G401.6 (cell line): Measurements from ENCODE around the gene UBAC2.
"Not testable (repeated sequence)": the region's sequence is repeated elsewhere in the genome, so short reads cannot be mapped to it uniquely, and the experiment has no call there.

Source experiments
- FAIRE-seq: peaks from 2 replicates; lab custom pipeline; 2012; peaks lifted over from hg19 to GRCh38; lab: Jason Lieb, UNC

Gene UBAC2

DNA sequence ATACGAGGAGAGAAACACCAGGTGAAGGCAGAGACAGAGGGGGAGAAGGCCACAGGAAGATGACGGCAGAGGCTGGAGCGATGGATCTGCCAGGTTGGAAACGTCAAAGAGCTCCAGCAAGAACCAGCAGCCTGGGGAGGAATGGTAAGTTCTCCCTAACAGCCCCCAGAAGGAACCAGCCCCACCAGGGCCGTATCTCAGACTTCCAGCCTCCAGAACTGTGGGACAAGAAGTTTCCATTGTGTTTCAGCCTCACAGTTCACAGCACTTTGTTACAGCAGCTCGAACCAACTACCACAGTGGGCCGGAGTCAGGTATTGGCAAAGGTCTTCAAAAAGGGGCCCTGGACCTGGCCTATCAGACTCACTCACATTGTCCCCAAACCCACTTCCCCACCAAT is 195.8 kb downstream of the UBAC2 start:
- FAIRE-seq = no peak

DNA sequence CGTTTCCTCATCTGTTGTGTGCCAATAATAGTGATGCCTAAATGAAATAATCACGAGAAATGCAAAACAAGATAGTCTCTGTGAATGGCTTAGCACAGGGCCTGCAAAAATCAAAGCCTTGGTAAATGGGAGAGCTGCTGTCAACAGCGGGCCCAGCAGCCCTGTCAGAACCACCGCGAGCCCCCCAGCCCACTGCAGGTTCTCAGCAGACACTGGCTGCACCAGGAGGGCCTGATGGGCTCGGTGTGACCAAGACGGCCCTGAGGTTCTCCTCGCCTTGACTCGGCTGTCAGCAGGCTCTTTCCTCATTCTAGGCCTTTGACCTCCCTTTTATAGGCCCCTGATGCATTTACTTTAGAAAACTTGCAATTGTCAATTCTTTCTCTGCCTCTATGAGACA is 197.4 kb downstream of the UBAC2 start:
- FAIRE-seq = no peak

DNA sequence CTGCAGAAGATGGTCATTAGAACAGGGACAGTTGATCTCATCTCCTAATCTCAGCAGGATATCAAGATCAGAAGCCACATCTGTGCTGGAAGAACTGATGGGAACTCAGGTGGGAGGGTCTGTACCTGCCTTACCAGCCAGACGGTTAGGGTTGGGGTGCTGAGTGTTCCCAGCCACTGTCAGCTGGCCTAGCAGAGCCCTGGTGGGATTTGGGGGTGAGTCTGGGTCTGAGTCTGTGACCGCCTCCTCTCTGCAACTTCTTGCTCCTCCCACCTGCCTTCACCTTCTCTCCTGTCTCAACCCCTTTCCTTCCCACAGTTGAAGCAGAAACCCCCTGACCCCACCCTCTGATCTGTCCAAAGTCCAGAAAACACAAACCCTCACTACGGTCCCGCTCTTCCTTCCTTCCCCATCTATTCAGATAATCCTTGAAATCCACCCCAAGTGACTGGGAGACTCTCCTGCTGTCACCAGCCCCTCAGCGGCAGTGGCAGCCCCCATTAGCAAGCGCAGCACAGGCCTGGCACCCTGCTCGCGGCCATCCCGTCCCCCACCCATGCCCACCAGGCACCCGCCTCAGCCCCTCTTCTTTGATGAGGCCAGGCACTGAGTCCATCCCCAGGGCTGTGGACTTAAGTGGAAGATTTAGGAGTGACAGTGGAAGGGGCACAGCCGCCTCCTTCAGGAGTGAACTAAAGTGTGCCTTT is 198.4 kb downstream of the UBAC2 start:
- FAIRE-seq = no peak

DNA sequence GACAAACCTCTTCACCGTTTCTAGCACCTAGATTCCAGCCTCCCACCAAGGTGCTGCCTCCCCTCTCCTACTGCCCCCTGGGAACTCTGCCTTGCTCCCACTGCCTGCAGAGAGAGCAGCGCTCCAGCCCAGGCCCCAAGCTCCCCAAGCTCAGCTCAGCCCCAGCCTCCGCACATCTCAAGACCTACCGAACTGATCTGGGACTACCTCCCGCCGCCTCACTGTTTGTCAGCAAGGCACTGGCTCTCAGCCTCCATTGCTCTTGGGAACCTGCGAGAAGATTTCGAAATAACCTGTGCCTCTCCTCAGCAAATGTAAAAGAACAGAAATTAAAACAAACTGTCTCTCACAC is 198.9 kb downstream of the UBAC2 start:
- no peak for FAIRE-seq

DNA sequence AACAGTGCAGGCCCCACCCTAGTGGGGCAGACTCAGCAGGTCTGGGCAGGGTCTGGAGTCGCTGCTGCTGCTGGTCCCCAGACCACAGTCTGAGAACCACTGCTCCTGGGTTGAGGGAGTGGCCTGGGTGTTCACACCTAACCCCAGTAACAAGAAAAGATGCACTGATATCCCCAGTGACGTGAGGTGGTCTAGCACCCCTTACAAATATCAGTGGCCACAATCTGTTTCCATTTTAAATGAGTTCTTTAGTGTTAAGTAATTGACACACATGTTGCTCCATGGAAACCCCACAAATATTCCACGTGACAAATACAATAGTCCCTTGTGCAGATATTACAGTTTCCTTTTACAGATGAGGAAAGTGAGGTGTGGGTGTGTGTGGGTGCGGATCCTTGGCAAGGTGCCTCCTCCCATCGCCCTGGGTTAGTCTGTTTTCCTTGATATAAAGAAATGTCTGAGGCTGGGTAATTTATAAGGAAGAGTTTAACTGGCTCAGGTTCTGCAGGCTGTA is 202.9 kb downstream of the UBAC2 start:
- FAIRE-seq = no peak

DNA sequence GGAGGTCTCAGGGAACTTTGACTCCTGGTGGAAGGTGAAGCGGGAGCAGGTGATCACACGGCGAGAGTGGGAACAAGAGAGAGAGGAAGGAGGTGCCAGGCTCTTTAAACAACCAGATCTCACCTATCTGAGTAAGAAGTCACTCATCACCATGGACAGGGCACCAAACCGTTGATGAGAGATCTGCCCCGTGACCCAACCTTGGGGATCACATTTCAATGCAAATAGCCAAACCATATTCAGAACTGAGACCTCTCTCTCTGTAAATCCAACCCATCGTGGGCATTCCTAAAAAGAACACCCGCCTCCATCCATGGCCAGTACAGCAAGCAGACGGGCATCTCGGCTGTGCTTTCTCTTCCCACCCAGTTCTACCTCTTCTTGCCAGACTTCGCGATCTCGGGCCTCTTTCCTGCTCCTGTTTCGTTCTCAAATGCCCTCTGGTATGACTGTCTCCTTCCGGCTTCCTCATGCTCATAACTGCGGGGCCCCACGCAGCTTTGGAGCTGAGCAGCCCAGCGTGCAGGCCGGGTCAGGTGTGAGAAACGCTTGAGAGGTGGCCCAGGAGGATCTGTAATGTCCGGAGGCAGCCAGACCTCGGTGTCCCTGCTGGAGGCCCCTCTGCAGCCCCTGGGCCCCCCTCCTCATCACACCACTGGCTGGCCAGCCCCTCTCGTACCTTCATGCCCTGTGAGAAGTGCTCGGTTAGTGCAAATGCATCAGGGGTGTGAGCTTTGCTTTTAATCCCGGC is 203.5 kb downstream of the UBAC2 start:
- no peak for FAIRE-seq

DNA sequence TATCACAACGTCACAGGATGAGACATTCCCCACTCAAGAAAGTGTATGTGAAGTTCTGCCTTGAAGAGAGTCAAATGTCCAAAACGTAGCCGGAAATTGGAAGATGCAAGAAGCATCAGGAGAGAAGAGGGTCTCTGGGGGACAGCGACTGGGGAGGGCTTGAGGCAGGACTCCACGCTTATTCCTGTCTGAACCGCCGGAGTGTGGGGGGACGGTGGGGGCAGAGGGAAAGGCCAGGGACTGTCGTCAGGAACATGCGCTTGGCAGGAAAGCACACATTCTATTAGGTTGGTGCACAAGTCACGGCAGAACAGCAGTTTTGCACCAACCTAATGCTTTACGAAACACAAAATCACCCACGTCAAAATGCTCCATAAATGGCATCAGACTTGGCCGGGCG is 205.3 kb downstream of the UBAC2 start:
- no peak for FAIRE-seq

DNA sequence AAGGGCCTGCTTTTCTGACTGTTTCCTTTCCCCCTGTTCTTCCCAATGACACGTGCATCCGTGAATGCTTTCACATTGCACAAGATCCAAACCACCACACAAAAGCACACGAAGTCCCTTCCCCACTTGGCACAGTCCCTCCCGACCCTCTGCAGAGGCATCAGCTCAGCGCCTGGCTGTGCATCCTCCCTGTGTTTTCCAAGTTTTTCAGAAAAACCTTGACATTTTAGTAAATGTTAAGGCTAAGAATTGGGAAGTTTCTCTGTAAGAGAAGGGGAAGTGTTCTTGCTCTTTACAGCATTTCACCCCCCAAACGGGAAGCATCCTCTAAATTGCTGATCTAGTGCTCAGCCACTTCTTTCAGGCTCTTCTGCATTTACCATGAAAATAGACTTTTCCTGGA is 206.1 kb downstream of the UBAC2 start:
- no peak for FAIRE-seq

DNA sequence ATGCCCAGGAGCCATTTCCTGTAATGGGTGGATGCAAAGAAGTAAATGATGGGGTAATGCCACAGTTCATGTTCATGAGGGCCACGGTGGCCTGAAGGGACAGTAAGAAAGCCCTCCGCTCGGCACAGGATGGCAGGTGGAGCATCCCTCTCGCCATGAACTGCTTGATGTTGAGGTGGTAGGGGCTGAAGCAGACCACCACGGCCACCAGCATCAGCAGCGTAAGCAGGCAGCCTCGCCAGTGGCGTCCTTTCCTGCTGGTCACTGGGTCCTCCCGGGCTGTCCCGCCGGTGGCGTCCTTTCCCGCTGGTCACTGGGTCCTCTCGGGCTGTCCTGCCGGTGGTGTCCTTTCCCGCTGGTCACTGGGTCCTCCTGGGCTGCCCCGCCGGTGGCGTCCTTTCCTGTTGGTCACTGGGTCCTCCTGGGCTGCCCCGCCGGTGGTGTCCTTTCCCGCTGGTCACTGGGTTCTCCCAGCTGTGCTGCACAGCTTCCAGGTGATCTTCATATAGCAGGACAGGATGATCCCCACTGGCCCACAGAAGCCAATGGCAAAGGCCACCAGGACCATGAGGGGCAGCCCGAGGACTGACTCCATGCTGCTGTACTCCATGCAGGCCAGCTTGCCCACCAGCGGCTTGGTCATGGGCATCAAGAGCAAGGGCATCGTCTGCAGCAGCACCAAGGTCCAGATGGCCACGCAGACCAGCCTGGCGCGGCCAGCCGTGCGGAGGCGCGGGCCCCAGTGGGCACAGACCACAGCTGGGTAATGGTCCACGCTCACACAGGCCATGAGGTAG is 207.4 kb downstream of the UBAC2 start:
- FAIRE-seq = no peak

DNA sequence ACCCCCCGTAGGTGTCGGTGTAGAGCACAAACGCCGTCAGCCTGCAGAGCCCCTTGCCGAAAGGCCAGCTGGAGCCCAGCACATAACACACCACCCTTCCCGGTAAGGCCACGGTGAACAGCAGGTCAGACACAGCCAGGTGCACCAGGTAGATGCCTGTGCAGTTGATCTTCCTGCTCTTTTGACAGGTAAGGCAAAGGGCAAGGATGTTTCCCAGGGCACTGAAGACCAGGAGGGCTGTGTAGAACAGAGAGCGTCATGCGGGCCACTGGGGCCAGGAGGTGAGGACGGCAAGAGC is 208.0 kb downstream of the UBAC2 start:
- FAIRE-seq = no peak

DNA sequence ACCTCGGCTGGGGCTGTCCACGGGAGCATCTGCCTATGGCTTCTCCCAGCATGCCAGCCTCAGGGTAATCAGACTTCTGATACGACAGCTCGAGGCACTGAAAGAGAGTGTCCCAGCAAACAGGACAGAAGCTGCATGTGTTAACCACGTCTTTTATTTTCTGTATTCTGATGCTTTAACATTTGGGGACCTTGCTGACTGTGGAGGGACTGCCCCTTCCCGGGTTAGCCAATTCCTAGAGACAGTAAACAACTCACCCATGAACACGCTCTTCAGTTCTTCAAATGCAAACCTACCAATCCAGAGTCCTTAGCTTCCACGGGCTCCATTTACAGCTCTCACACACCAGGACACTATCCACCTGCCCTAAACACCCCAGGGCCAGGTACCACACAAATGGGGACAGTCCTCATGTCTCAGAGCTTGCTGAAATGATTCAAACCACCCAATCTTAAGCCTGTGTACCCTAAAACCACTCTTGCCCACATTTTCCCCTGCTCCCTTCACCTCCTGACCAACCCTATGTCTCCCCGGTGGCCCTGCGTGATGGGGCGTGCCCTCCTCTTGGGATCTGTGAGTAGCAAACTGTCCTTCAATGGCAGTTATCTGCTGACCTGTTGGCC is 208.9 kb downstream of the UBAC2 start:
- FAIRE-seq = not testable (repeated sequence)

DNA sequence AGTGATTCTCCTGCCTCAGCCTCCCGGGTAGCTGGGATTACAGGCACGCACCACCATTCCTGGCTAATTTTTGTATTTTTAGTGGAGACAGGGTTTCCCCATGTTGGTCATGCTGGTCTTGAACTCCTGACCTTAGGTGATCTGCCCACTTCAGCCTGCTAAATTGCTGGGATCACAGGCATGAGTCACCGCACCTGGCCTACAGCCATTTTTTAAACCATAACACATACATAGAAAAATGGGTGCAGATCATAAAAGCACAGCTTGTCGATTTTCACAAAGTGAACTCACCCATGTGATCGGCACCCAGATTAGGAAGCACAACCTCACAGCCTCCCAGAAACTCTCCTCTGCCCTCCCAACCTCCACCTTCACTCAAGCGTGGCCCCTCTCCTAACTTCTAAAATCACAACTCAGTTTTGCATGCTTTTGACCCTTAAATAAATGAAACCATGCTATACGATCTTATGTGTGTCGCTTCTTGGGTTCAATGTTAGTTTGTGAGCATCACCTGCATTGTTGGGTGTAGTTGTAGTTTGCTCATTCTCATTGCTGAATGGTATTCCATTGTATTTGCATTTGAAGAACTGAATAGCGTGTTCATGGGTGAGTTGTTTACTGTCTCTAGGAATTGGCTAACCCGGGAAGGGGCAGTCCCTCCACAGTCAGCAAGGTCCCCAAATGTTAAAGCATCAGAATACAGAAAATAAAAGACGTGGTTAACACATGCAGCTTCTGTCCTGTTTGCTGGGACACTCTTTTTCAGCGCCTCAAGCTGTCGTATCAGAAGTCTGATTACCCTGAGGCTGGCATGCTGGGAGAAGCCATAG is 210.2 kb downstream of the UBAC2 start:
- FAIRE-seq = not testable (repeated sequence)

DNA sequence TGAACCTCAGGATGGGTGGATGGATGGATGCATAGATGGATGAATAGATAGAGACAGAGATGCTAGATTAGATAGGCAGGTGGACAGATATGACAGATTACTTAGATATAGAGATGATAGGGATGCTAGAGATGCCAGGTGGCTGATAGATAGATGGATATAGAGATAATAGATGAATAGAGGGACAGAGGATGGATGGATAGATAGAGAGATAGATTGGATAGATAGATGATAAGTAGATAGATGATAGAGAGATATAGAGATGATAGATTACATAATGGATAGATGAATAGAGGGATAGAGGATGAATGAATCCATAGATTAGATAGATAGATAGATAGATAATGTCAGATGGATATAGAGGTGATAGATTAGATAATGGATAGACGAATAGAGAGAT is 212.2 kb downstream of the UBAC2 start:
- no peak for FAIRE-seq

DNA sequence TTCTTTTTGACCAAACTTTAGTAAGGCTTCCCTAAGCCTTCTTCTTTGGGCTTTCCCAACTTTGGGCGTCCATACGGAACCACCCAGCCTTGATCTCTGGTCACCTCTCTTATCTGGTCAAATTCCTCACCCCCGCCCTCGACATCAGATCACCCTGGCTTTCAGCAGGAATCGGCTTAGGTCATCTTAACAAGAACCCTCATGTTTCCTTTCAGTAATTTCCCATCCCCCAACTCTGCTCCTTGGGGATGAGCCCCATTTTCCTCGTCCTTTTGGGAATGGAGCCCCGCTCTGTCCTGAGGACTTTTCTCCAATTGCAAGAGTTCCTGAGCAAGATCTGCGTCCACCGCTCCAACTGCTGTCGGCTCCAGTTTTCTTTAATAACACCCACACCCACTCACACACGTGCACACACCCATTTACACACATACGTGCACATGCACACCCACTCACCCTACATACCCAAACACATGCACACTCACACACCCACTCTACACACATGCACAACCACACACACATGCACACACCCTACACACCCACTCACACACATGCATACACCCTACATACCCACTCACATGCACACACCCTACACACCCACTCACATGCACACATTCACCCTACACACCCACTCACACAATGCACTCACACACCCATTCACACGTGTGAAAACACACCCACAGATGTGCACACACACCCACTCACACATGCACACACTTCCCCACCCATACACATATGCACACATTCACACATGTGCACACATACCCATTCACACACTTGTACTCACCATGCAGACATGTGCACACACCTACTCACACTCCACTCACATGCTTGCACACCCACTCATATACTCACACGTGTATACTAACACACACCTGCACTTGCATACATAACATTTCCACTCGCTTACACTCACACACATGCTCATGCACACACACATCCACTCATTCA is 213.7 kb downstream of the UBAC2 start:
- no peak for FAIRE-seq

DNA sequence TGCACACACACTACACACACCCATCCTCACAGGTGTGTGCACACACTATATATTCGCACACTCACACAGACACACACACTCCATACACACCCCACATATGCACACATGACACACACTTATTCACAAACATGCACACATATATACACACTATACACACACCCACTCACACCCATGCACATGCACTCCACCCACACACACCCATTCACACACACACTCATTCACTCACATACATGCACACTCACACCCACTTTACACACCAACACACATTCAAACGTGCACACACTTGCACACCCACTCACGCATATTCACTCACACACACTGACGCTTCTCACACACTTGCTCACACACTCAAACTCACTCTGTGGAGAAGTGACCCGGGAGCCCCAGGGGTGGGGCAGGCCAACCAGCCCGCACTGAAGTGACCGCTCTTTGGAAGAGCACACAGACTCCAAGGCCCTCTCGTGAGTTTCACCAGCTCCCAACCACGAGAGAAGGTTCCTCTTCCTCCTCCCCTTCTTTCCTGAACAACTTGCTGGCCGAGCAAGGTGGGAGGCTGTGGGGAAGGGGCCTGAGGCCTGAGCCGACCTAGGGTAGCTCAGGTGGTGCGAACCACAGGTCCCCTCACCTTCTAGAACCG is 214.5 kb downstream of the UBAC2 start:
- no peak for FAIRE-seq

DNA sequence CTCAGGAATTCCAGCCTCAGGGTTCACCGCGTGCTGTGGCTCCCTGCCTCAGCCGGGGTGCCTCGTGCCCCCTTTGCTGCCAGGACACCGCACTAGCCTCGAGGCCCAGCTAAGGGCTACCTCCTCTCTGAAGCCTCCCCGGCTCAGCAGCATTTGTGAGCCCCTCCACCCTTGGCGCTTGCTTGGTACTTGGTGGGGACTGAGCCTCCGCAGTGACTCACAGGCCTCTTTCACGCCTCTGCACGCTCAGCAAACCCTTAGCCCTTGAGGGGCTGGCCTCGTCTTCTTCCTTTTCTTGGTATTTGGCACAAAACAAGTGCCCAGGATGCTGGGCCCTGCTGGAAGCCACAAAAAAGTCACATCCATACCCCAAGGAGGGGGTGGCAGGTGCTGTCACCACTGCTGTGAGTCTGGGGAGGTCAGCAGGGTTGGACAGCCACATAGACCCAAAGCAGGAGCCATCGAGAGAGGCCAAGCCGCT is 215.2 kb downstream of the UBAC2 start:
- no peak for FAIRE-seq

DNA sequence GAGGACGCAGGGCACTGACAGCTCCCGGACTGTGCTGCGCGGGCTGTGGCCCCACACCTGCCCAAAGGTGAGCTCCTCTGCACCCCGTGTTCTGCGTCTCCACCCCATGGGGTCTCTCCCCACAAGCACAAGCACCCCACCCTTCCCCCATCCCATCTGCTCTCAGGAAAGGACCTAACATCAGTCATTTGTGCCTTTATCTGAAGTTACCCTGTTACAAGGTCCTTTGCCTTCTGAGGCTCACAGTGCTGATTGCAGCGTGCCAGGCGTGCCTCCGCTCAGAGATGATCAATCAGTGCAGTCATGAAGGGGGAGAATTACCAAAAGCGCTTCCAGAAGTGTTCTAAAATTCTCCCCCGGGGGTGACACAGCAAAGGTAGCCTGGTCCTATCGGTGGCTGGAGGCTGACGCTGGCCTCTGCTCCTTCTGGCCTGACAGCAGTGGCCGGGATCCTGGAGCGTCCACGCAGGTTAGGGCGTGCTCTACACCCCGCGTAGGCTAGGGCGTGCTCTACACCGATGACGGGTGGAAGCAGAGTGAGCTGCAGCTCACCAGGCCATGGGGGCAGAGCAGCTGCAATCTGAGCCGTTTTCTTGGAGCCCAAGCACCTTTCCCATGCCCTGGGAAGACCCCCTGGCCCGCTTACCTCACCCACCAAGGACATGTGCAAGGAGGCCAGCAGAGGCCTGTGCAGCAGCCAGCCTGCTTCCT is 215.9 kb downstream of the UBAC2 start:
- no peak for FAIRE-seq

DNA sequence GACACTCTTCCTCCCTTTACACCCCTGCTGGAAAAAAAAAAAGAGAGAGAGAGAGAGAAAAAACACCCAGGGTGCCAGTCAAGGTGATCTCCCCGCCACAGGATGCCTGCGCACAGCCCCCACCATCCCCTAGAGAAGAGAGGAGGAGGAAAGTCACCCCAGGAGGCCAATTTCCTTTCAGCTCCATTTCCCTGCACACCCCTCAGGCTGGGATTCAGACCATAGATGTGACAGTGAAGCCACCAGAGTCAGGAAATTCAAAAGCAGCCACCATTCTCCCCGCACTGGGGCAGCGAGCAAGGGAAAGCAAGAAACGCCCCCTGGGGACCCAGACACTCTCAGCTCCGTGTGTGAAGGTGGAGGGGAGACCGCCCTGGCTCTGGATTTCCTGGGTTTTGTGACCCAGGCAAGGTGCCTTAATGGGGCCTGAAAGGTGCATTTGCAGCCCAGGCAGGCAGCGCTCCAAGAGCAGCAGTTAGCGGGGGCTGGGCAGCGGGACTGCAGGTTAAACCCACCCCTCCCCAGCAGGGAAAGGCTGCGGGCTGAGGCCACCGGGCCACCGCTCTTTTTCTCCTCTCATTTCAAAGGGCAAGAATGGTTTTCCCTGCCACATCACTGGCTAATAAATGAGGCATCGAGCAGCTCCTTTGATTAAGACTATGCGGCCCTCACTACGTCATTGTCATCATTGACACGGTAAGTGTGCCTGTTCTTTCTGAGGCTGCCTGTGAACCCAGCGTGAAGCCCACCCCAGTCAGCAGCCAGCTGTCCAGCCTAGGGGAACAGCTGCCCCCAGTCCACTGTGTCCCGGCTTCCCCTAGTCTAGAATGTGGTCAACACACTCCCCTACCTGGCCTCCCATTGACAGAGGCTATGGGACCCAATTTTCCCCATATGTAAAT is 216.8 kb downstream of the UBAC2 start:
- FAIRE-seq = no peak
